GM12873 (cell line): ENCODE results near the gene GPR146.

Experiments used
- TF ChIP-seq, protein P1 (sequence below): IDR thresholded peaks from 2 replicates; pipeline ENCODE4 v1.5.1; 2012; ENCODE audit warnings: low read depth, mild to moderate bottlenecking, moderate library complexity, low read length, control low read depth; ENCODE audit not compliant: insufficient read depth; ENCODE audit errors: missing control alignments

The GPR146 gene

GRCh38 chr7:1104516-1105179 lies 60.3 kb downstream of the GPR146 start:
- TF ChIP-seq, protein P1, sequence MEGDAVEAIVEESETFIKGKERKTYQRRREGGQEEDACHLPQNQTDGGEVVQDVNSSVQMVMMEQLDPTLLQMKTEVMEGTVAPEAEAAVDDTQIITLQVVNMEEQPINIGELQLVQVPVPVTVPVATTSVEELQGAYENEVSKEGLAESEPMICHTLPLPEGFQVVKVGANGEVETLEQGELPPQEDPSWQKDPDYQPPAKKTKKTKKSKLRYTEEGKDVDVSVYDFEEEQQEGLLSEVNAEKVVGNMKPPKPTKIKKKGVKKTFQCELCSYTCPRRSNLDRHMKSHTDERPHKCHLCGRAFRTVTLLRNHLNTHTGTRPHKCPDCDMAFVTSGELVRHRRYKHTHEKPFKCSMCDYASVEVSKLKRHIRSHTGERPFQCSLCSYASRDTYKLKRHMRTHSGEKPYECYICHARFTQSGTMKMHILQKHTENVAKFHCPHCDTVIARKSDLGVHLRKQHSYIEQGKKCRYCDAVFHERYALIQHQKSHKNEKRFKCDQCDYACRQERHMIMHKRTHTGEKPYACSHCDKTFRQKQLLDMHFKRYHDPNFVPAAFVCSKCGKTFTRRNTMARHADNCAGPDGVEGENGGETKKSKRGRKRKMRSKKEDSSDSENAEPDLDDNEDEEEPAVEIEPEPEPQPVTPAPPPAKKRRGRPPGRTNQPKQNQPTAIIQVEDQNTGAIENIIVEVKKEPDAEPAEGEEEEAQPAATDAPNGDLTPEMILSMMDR: no peak

GRCh38 chr7:1105189-1105588 lies 60.8 kb downstream of the GPR146 start:
- TF ChIP-seq, protein P1: no peak

- TF ChIP-seq, protein P1: no peak
These were observed 61.9 kb downstream of the GPR146 start for GRCh38 chr7:1106063-1106792.

GRCh38 chr7:1106793-1107421 lies 62.6 kb downstream of the GPR146 start:
- TF ChIP-seq, protein P1: no peak

- TF ChIP-seq, protein P1: no peak
These were observed 64.0 kb downstream of the GPR146 start for GRCh38 chr7:1108264-1108920.
